ENCODE data around the gene ERP29. TPM values are rescaled to one million over a fixed set of nuclear protein-coding genes. Genes with fewer than 3 reads are reported as not detected.
"Not testable (repeated sequence)": the region's sequence is repeated elsewhere in the genome, so short reads cannot be mapped to it uniquely, and the experiment has no call there.

ERP29 gene
- polyA plus RNA-seq, 1 donor: 150 TPM

- 84% methylated on average over 2 of the region's 2 CpGs for WGBS (ENCODE audit: insufficient coverage, low lambda C conversion rate)
- Histone ChIP-seq H3K4me1 (ENCODE audit: control insufficient read depth, insufficient read depth, low read length) (no peaks in the 10 kb centered on the region), H3K4me3 (ENCODE audit: low read length) (no peak overlapping the region), H3K9me3 (ENCODE audit: control insufficient read depth, low read depth, low read length) (no peaks in the 10 kb centered on the region), H3K36me3 (ENCODE audit: control insufficient read depth, insufficient read depth, low read length) (peaks cover 47% of the 10 kb centered on the region), H3K27me3 (ENCODE audit: control insufficient read depth, insufficient read depth, low read length) (no peaks in the 10 kb centered on the region), H3K27ac (ENCODE audit: low read length) (no peak overlapping the region)
- DNase-seq: no peak
Measured at GRCh38 chr12:112031472-112031871, 18.2 kb downstream of the ERP29 start.

DNA sequence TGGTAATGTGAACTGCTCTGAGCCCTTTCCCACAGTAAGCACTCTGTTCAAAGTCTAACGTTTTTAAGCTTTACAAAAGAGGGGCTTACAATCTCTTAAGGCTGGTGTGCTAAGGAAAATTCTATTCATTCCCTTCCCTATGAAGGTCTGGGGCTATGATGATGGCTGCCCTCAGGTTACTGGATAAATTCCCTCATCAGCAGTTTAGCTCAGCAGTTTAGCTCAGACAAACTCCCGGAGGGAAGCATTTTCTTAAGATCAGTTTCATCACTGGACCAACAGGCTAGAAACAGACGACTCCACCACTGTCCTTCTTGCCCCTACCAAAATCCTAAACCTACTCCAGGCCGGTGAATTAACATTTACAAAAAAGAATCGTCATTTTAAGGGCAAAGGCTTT is 19.1 kb downstream of the ERP29 start:
- peaks cover 47% of the 10 kb centered on the region for H3K36me3 ChIP-seq (ENCODE audit: control insufficient read depth, insufficient read depth, low read length)
- H3K9me3 ChIP-seq (ENCODE audit: control insufficient read depth, low read depth, low read length): no peaks in the 10 kb centered on the region
- H3K27me3 ChIP-seq (ENCODE audit: control insufficient read depth, insufficient read depth, low read length): no peaks in the 10 kb centered on the region
- no CpG with 5 or more reads among the region's 5 CpGs for WGBS (ENCODE audit: insufficient coverage, low lambda C conversion rate)
- no peak overlapping the region for H3K27ac ChIP-seq (ENCODE audit: low read length)
- DNase-seq: no peak
- no peaks in the 10 kb centered on the region for H3K4me1 ChIP-seq (ENCODE audit: control insufficient read depth, insufficient read depth, low read length)
- H3K4me3 ChIP-seq (ENCODE audit: low read length): no peak overlapping the region

- Histone ChIP-seq H3K4me1 (ENCODE audit: control insufficient read depth, insufficient read depth, low read length) (no peaks in the 10 kb centered on the region), H3K9me3 (ENCODE audit: control insufficient read depth, low read depth, low read length) (no peaks in the 10 kb centered on the region), H3K27me3 (ENCODE audit: control insufficient read depth, insufficient read depth, low read length) (no peaks in the 10 kb centered on the region), H3K36me3 (ENCODE audit: control insufficient read depth, insufficient read depth, low read length) (peaks cover 59% of the 10 kb centered on the region), H3K4me3 (ENCODE audit: low read length) (no peak overlapping the region), H3K27ac (ENCODE audit: low read length) (no peak overlapping the region)
- WGBS (ENCODE audit: insufficient coverage, low lambda C conversion rate): no CpG with 5 or more reads among the region's 4 CpGs
- DNase-seq: no peak
Measured at GRCh38 chr12:112035219-112035785, 22.1 kb downstream of the ERP29 start.

- H3K36me3 ChIP-seq (ENCODE audit: control insufficient read depth, insufficient read depth, low read length): peaks cover 49% of the 10 kb centered on the region
- not testable (repeated sequence) for H3K9me3 ChIP-seq (ENCODE audit: control insufficient read depth, low read depth, low read length); H3K4me3 ChIP-seq (ENCODE audit: low read length); H3K27me3 ChIP-seq (ENCODE audit: control insufficient read depth, insufficient read depth, low read length); DNase-seq; H3K27ac ChIP-seq (ENCODE audit: low read length); H3K4me1 ChIP-seq (ENCODE audit: control insufficient read depth, insufficient read depth, low read length)
- 100% methylated on average over 3 of the region's 12 CpGs for WGBS (ENCODE audit: insufficient coverage, low lambda C conversion rate)
Measured at GRCh38 chr12:112036614-112037013, 23.4 kb downstream of the ERP29 start.

DNA sequence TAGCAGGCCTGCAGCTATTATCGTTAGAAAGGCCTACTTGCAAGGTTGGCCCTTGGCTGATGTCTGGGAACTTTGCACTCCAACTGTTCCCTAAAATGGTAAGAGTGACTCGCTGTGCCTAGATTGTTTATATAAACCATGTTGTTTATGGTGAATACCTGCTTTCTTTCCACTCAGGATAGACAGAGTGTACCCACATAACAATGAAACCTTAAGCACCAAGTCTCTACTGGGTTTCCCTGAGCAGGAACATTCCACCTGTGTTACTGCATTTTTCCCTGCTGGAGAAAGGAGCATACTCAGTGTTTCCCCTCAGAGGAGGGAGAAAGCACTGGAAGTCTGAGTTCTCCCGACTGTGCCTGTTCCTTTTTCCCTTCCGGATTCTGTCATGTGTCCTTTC is 32.8 kb downstream of the ERP29 start:
- H3K4me3 ChIP-seq (ENCODE audit: low read length): no peak overlapping the region
- H3K36me3 ChIP-seq (ENCODE audit: control insufficient read depth, insufficient read depth, low read length): peaks cover 64% of the 10 kb centered on the region

GRCh38 chr12:112049351-112049750 is 36.1 kb downstream of the ERP29 start:
- Histone ChIP-seq H3K9me3 (ENCODE audit: control insufficient read depth, low read depth, low read length) (no peaks in the 10 kb centered on the region), H3K27ac (ENCODE audit: low read length) (no peak overlapping the region), H3K4me1 (ENCODE audit: control insufficient read depth, insufficient read depth, low read length) (no peaks in the 10 kb centered on the region), H3K4me3 (ENCODE audit: low read length) (no peak overlapping the region), H3K27me3 (ENCODE audit: control insufficient read depth, insufficient read depth, low read length) (no peaks in the 10 kb centered on the region), H3K36me3 (ENCODE audit: control insufficient read depth, insufficient read depth, low read length) (peaks cover 72% of the 10 kb centered on the region)
- WGBS (ENCODE audit: insufficient coverage, low lambda C conversion rate): 100% methylated on average over 3 of the region's 13 CpGs
- no peak for DNase-seq

More for the DNA sequence above, 32.8 kb downstream of the ERP29 start:
- H3K9me3 ChIP-seq (ENCODE audit: control insufficient read depth, low read depth, low read length): no peaks in the 10 kb centered on the region
- H3K27ac ChIP-seq (ENCODE audit: low read length): no peak overlapping the region
- 80% methylated on average over 1 of the region's 4 CpGs for WGBS (ENCODE audit: insufficient coverage, low lambda C conversion rate)
- H3K4me1 ChIP-seq (ENCODE audit: control insufficient read depth, insufficient read depth, low read length): no peaks in the 10 kb centered on the region
- DNase-seq: no peak
- no peaks in the 10 kb centered on the region for H3K27me3 ChIP-seq (ENCODE audit: control insufficient read depth, insufficient read depth, low read length)

GRCh38 chr12:112061137-112061536 is 47.9 kb downstream of the ERP29 start:
- Histone ChIP-seq H3K27me3 (ENCODE audit: control insufficient read depth, insufficient read depth, low read length) (no peaks in the 10 kb centered on the region), H3K9me3 (ENCODE audit: control insufficient read depth, low read depth, low read length) (no peaks in the 10 kb centered on the region), H3K27ac (ENCODE audit: low read length) (no peak overlapping the region), H3K4me3 (ENCODE audit: low read length) (no peak overlapping the region), H3K36me3 (ENCODE audit: control insufficient read depth, insufficient read depth, low read length) (peaks cover 63% of the 10 kb centered on the region), H3K4me1 (ENCODE audit: control insufficient read depth, insufficient read depth, low read length) (no peaks in the 10 kb centered on the region)
- peak; percentile 25 to 59 for DNase-seq
- WGBS (ENCODE audit: insufficient coverage, low lambda C conversion rate): no CpG with 5 or more reads among the region's 2 CpGs

DNA sequence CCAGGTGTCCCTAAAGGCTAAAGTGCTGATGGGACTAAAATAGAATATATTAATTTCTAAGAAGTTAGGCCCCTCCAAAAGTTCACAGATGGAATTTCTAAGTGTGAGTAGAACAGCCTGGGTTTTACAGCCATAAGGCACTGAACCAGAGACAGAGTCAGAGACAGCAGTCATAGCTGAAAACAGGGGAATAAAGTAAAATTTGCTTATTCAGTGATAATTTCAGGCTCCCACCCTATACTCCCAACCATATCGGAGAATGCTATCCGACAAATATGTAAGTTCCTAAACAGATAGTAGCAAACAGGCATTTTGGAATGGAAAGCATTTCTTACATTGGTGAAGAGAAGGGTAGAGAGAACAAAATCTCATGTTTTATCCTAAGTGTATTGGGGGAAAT is 50.0 kb downstream of the ERP29 start:
- Histone ChIP-seq H3K4me3 (ENCODE audit: low read length) (no peak overlapping the region), H3K36me3 (ENCODE audit: control insufficient read depth, insufficient read depth, low read length) (peaks cover 65% of the 10 kb centered on the region), H3K4me1 (ENCODE audit: control insufficient read depth, insufficient read depth, low read length) (no peaks in the 10 kb centered on the region), H3K9me3 (ENCODE audit: control insufficient read depth, low read depth, low read length) (no peaks in the 10 kb centered on the region), H3K27me3 (ENCODE audit: control insufficient read depth, insufficient read depth, low read length) (no peaks in the 10 kb centered on the region), H3K27ac (ENCODE audit: low read length) (no peak overlapping the region)
- no CpG with 5 or more reads among the region's 2 CpGs for WGBS (ENCODE audit: insufficient coverage, low lambda C conversion rate)
- DNase-seq: no peak

- Histone ChIP-seq H3K27me3 (ENCODE audit: control insufficient read depth, insufficient read depth, low read length) (no peaks in the 10 kb centered on the region), H3K27ac (ENCODE audit: low read length) (no peak overlapping the region), H3K4me3 (ENCODE audit: low read length) (no peak overlapping the region), H3K4me1 (ENCODE audit: control insufficient read depth, insufficient read depth, low read length) (no peaks in the 10 kb centered on the region), H3K36me3 (ENCODE audit: control insufficient read depth, insufficient read depth, low read length) (peaks cover 75% of the 10 kb centered on the region), H3K9me3 (ENCODE audit: control insufficient read depth, low read depth, low read length) (no peaks in the 10 kb centered on the region)
- no peak for DNase-seq
- WGBS (ENCODE audit: insufficient coverage, low lambda C conversion rate): no CpG with 5 or more reads among the region's 2 CpGs
Measured at GRCh38 chr12:112066566-112066965, 53.3 kb downstream of the ERP29 start.
